Measurements from ENCODE around the gene SENP1. TPM values are rescaled to one million over a fixed set of nuclear protein-coding genes. Genes with fewer than 3 reads are reported as not detected.

SENP1 gene
- total and polyA plus RNA-seq, 12 donors = 3.0 to 21.6 (median 11.2) TPM

- no peaks in the 10 kb centered on the region for H3K36me3 ChIP-seq (replicated peaks in 1 of 2)
- 67 to 100% (median 77%) methylated on average over 1 of the region's 1 CpG for WGBS, 4 donors
- TF ChIP-seq CTCF (IDR thresholded peaks at IDR 0.05) = no peak
- TF ChIP-seq POLR2A (IDR thresholded peaks at IDR 0.05) = no peak
- intact Hi-C loops (cut with DNase I) = no loop called here
- no peak for DNase-seq
- no peak overlapping the region for H3K27ac ChIP-seq
- H3K4me3 ChIP-seq = no peak overlapping the region
- no peaks in the 10 kb centered on the region for H3K27me3 ChIP-seq
- H3K9me3 ChIP-seq (replicated peaks in 1 of 3) = no peaks in the 10 kb centered on the region
- peaks cover 0 to 7% of the 10 kb centered on the region in 2 donors for H3K4me1 ChIP-seq (replicated peaks in 1 of 2)
Observed at GRCh38 chr12:48110691-48111311, 4.9 kb upstream of the SENP1 start.

GRCh38 chr12:48109424-48109823 is 3.5 kb upstream of the SENP1 start:
- H3K36me3 ChIP-seq (replicated peaks in 1 of 2) = no peaks in the 10 kb centered on the region
- no peak for DNase-seq
- no peak overlapping the region for H3K27ac ChIP-seq
- H3K4me1 ChIP-seq (replicated peaks in 1 of 2) = peaks cover 7 to 16% of the 10 kb centered on the region in 2 donors
- intact Hi-C loops (cut with DNase I) = loop anchor here in 1 of 2 donors (10.0 kb wide), 1 partner anchor 55 kb away; no protein-coding TSS in a partner anchor
- H3K27me3 ChIP-seq = no peaks in the 10 kb centered on the region
- TF ChIP-seq CTCF (IDR thresholded peaks at IDR 0.05) (no peak), POLR2A (IDR thresholded peaks at IDR 0.05) (no peak)
- H3K9me3 ChIP-seq (replicated peaks in 1 of 3) = no peaks in the 10 kb centered on the region
- H3K4me3 ChIP-seq = no peak overlapping the region

GRCh38 chr12:48106681-48107613 is 1.1 kb upstream of the SENP1 start:
- 59 to 67% (median 62%) methylated on average over 5 of the region's 5 CpGs for WGBS, 4 donors
- peak overlapping the region; percentile 73 to 95 (median 87) for H3K27ac ChIP-seq
- peak overlapping the region in 2 of 4 donors; percentile 76 to 98 for H3K4me3 ChIP-seq

More at GRCh38 chr12:48106681-48107613, 1.1 kb upstream of the SENP1 start:
- DNase-seq = no peak
- Histone ChIP-seq H3K36me3 (replicated peaks in 1 of 2) (no peaks in the 10 kb centered on the region), H3K4me1 (replicated peaks in 1 of 2) (peaks cover 7 to 18% of the 10 kb centered on the region in 2 donors), H3K27me3 (no peaks in the 10 kb centered on the region), H3K9me3 (replicated peaks in 1 of 3) (no peaks in the 10 kb centered on the region)
- TF ChIP-seq POLR2A (IDR thresholded peaks at IDR 0.05) = no peak
- TF ChIP-seq CTCF (IDR thresholded peaks at IDR 0.05) = no peak
- intact Hi-C loops (cut with DNase I) = loop anchor here in 1 of 2 donors (10.0 kb wide), 1 partner anchor 58 kb away; no protein-coding TSS in a partner anchor

All from adrenal gland (tissue), 12 donors.